Gastroesophageal sphincter (tissue), 3 donors: Measurements from ENCODE around the gene CDH11.

Source experiments
- CTCF ChIP-seq, 4 experiments: fragments of 200-600 bp in 2 of 4; fragments of 450-650 bp in 2 of 4; sonication (generic) in 1 of 4; IDR thresholded peaks; one replicate each; pipeline ENCODE4 v1.5.1; 2017 to 2019; ENCODE audit warnings: antibody characterized with exemption in 4 of 4, mild to moderate bottlenecking in 2 of 4, moderate library complexity in 2 of 4
- EP300 ChIP-seq: sonication (generic); formaldehyde crosslinking; IDR thresholded peaks from one replicate; pipeline ENCODE4 v1.6.1; 2017; ENCODE audit warnings: antibody characterized with exemption, mild to moderate bottlenecking
- POLR2A ChIP-seq, 2 donors: fragments of 450-650 bp; IDR thresholded peaks; one replicate each; pipeline ENCODE4 v1.6.1; 2017; ENCODE audit warnings: antibody characterized with exemption in 2 of 2, mild to moderate bottlenecking in 2 of 2, moderate library complexity in 1 of 2

- TF ChIP-seq EP300 (no peak), CTCF (IDR thresholded peaks at IDR 0.05) (no peak), POLR2A (IDR thresholded peaks at IDR 0.05) (no peak)
Measured at GRCh38 chr16:64900517-64900916, 221.3 kb downstream of the CDH11 start.
